CD4-positive, alpha-beta T cell treated with Interleukin-1 beta for 1 hour (primary cell): ENCODE data around the gene CATSPERZ.
A peak's percentile ranks its signal among the peaks of the same experiment; 100 is the strongest.
"Not testable (repeated sequence)": the region's sequence is repeated elsewhere in the genome, so short reads cannot be mapped to it uniquely, and the experiment has no call there.

Experiments
- DNase-seq, 2 donors: peaks; one replicate each; pipeline ENCODE4 v3.0.0-alpha.2; 2020 to 2022

Gene CATSPERZ

DNA sequence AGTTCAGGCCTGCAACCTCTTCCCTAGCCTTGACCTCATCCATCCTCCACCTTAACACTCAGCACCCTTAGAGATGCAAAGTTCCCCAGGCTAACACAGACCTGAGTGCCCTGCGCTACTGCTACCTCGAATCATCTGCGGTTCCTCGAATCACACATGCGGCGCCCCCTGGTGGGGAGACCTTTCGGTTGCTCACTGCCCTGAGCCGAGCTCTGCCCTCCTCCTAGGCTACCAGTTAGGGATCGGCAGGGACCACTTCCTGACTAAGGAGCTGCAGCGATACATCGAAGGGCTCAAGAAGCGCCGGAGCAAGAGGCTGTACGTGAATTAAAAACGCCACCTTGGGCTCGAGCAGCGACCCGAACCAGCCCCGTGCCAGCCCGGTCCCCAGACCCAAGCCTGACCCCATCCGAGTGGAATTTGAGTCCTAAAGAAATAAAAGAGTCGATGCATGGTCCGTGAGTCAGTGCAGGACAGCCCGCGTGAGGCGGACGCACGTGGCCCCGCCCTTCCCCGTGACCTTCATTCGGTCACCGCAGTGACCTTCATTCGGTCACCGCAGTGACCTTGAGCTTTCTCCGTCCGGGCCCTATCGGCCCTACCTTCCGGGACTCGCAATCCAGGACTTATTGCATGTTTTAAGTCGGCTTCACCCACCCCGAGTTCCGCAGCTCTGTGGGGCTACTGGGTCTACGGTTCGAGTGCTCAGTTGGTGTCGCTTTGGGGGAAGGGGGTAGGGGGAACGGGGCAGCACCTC is 4.3 kb downstream of the CATSPERZ start:
- DNase-seq: peak; percentile 90 to 91

DNA sequence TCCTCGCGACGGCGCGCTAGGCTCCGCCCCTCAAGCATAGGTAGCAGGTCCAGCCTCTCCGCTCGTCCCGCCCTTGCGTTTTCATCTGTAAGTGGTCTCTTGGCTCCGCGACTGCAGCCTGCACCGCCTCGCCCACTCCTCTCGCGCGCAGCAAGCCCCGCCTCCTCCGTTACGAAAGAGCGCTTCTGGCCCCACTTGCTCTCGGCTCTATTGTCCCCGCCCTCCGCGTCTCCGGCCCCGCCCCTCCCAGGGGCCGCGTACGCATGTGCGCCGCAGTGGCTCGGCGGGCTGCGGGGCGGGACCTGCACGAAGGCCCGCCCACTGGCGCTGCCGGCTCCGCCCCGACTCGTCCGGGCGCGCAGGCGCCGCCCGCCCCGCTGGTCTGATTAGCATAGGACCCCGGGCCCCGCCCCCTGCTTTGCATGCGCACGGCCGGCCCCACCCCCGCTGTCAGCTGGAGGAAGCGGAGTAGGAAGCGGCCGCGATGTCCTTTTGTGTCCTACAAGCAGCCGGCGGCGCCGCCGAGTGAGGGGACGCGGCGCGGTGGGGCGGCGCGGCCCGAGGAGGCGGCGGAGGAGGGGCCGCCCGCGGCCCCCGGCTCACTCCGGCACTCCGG is 5.0 kb downstream of the CATSPERZ start, which contains the start of gene ESRRA:
Gene ESRRA (plus strand): TSS at position 450 of the 616 bp plus-strand sequence. CDS start 1,656 bp downstream, outside the sequence.
- peak; percentile 98 to 99 for DNase-seq

DNA sequence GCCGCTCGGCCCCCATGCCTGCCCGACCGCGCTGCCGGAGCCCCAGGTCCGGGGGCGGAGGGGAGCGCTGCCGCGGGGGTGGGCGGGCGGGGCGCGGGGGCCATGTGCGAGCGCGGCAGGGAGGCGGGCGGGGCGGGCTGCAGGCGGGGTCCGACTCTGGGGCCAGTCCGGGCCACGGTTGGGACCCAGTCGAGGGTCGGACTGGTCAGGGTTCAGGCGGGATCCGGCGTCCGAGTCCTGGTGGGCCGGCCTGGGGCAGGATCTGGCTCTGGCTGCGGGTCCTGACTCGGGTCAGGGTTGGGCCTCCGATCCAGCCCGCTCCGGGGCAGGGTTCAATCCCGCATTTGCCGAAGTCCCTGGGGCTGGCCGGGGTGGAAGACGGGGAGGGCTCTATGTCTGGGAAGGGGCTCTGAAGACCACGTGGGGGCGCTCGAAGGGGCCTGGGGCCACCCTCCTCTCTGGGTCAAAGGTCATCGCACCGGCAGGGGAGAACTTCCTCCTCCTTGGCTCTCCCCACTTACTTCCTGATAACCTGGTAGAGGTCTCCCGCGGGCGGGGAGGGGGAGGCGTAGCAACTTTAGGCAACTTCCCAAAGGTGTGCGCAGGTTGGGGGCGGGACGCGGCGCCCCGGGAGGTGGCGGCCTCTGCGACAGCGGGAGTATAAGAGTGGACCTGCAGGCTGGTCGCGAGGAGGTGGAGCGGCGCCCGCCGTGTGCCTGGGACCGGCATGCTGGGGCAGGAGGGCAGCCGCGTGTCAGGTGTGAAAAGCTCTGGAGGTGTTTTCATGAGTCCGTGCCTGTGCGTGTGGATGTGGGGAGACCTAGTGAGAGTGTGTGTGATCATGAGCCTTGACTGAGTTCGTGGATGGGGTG is 5.8 kb downstream of the CATSPERZ start:
- peak; percentile 76 to 79 for DNase-seq

DNA sequence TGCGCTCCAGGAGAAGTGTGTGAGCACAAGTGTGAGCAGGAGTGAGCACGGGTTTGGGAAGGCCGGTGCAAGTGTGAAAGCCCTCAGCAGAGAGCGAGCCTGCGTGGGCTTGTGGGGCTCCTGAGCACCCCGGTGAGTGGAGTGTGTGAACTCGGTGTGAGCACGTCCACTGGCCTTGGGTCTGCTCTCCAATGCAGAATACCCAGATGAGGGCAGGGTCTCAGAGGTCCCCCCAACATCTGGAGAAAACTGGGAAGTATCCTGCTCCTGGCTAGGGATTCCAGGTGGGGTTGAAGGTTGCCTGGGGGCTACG is 6.4 kb downstream of the CATSPERZ start:
- no peak for DNase-seq

- no peak for DNase-seq
Measured at GRCh38 chr11:64306876-64307622, 6.9 kb downstream of the CATSPERZ start.

DNA sequence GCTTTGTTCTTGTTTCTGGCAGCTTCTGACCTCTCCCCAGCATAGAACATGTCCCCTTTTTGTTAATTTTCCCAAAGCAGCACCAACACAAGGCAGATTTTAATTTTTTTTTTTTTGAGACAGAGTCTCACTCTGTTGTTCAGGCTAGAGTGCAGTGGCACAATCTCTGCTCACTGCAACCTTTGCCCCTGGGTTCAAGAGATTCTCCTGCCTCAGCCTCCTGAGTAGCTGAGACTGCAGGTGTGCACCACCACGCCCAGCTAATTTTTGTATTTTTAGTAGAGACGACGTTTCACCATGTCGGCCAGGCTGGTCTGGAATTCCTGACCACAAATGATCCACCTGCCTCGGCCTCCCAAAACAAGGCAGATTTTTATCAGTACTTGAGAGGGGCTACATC is 7.6 kb downstream of the CATSPERZ start:
- not testable (repeated sequence) for DNase-seq

DNA sequence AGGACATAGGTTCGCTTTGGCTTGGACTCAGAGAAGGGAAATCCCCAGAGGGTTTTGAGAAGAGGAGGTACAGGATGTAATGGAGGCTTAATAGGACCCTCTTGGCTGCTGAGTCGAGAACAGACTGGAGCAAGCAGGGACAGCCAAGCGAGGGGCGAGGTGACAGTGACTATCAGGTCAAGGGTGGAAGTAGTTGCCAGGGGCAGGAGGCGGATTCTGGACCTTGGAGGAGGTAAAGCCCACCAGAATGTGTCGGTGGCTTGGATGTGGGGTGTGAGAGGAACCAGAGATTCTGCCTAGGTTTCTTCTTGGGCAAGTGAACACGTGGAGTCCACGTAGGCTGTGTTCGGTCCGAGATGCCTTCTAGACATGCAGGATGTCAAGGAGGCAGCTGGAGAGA is 12.8 kb downstream of the CATSPERZ start:
- no peak for DNase-seq

- DNase-seq: no peak
Measured at GRCh38 chr11:64313491-64314145, 13.5 kb downstream of the CATSPERZ start.

- no peak for DNase-seq
Measured at GRCh38 chr11:64314146-64314804, 14.1 kb downstream of the CATSPERZ start.

DNA sequence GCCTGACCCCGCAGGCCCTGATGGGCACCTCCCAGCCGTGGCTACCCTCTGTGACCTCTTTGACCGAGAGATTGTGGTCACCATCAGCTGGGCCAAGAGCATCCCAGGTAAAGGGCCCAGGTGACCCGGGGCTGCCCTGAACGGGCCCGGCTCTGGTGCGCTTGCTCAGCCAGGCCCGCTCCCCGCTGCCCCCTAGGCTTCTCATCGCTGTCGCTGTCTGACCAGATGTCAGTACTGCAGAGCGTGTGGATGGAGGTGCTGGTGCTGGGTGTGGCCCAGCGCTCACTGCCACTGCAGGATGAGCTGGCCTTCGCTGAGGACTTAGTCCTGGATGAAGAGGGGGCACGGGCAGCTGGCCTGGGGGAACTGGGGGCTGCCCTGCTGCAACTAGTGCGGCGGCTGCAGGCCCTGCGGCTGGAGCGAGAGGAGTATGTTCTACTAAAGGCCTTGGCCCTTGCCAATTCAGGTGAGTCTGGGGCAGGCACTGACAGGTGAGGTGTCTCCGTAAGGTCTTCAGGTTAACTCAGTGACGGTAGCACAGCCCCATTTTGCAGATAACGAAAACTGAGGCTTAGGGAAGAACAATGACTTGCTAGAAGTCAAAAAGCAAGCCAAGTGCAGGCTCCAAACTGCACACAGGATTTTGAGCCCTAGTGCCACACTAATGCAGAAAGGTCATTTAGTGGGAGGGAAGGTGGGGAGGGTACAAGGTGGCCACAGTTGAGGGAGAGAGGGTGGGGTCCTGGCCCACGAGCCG is 14.8 kb downstream of the CATSPERZ start:
- no peak for DNase-seq

- DNase-seq: not testable (repeated sequence)
Measured at GRCh38 chr11:64315667-64316526, 15.7 kb downstream of the CATSPERZ start.

DNA sequence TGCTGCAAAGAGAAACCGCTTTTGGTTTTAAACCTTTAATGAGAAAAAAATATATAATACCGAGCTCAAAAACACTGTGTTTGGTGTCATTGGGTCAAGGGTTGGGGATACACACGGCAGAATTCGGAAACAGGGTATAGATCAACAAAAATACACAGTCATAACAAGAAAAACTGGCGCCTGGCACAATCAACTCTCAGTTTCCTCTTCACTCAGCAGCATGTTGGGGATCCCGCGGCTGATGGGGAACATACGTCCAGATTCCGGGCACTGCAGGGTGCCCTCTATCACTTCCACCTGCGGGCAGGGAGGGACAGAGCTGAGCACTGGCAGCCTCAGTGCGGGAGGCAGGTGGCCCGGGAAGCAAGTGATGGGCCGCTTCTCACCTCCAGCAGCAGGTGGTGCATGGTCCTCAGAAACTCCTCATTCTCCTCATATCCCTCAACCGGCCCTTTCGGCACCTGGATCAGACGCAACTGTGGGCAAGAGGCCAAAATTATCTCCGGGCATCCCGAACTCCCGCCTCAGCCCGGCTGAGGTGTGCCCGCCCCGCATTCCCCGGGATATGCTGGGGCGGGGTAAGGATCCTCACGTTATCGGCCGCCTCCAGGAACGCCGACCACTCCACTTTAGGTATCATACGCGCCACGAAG is 16.6 kb downstream of the CATSPERZ start:
- DNase-seq: peak; percentile 44 to 48

- DNase-seq: peak; percentile 97 to 98
Measured at GRCh38 chr11:64317325-64317960, 17.3 kb downstream of the CATSPERZ start, which contains the start of gene TRMT112. Gene TRMT112, minus strand, starts transcription at chr11:64317559. Its CDS starts 33 bp downstream, at chr11:64317526.

DNA sequence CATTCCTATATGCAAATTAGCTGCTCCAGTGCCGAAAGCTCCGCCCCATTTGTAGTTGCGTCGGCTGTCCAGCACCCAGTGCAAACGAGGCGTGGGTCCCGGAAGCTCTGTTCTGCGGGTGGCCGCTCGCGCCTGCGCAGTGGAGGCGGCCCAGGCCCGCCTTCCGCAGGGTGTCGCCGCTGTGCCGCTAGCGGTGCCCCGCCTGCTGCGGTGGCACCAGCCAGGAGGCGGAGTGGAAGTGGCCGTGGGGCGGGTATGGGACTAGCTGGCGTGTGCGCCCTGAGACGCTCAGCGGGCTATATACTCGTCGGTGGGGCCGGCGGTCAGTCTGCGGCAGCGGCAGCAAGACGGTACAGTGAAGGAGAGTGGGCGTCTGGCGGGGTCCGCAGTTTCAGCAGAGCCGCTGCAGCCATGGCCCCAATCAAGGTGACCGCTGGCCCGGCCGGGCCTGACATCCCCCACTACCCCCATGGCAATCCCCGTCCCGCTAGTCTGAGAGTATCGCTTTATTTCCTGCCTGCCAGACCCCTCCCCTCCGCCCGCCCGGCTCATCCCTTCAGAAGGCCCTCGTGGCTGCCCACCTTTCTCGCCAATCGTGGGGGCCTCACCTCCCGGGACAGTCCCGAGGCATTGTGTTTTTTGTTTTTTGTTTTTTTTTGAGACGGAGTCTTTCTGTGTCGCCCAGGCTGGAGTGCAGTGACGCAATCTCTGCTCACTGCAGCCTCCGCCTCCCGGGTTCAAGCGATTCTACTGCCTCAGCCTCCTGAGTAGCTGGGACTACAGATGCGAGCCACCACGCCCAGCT is 18.0 kb downstream of the CATSPERZ start, which contains the start of gene PRDX5:
Gene PRDX5 (plus strand): TSS at position 161 of the 805 bp plus-strand sequence. CDS start 95 bp downstream, at position 256.
- DNase-seq: peak; percentile 97 to 98

GRCh38 chr11:64318766-64319761 is 18.9 kb downstream of the CATSPERZ start:
- DNase-seq: no peak

GRCh38 chr11:64320556-64320955 is 20.4 kb downstream of the CATSPERZ start:
- DNase-seq: no peak
